Endometrium (tissue), 2 donors: ENCODE results near the gene SLC25A6.
"Not testable (repeated sequence)": the region's sequence is repeated elsewhere in the genome, so short reads cannot be mapped to it uniquely, and the experiment has no call there.

Experiments used
- FAIRE-seq: peaks from 2 replicates; lab custom pipeline; 2012; peaks lifted over from hg19 to GRCh38; lab: Jason Lieb, UNC
- donor health status: control.
- donor health status: control.

SLC25A6 gene

GRCh38 chrX:1391707-1392375, at the start of gene SLC25A6:
Gene SLC25A6 (minus strand): TSS chrX:1392113. CDS start chrX:1392009, 104 bp downstream.
- no peak for FAIRE-seq

- no peak for FAIRE-seq
Observed at GRCh38 chrX:1440506-1440905, 48.6 kb upstream of the SLC25A6 start.

DNA sequence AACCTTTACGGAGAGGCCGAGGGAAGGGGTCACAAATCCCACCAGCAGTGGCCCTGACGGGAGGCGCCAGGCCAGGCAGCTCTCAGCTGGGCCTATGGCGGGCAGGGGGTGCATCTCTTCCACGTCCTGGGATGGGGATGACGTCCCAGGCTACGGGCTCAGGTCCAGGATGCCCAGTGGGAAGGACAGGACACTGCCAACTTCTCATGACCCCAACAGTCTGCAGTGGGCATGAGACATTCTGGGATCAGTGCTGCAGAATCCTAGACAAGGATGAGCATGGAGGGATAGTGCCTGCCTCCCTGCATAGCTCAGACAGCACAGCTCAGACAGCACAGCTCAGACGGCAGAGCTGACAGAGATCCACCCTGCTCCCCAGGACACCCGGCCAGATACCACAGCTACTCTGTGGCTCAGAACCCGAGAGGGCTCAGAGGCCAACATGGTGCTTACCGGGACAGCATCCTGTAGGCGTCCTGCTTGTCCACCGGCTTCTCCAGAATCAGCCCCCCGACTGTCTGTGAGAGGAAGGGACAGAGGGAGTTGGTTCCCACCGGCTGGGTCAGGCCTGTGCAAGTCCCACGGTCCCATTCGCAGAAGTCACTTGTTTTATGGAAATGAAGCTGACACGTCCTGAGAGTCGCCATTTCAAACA, 43.5 kb upstream of the SLC25A6 start:
- FAIRE-seq = no peak

- no peak for FAIRE-seq
Observed at GRCh38 chrX:1434871-1435240, 42.9 kb upstream of the SLC25A6 start.

DNA sequence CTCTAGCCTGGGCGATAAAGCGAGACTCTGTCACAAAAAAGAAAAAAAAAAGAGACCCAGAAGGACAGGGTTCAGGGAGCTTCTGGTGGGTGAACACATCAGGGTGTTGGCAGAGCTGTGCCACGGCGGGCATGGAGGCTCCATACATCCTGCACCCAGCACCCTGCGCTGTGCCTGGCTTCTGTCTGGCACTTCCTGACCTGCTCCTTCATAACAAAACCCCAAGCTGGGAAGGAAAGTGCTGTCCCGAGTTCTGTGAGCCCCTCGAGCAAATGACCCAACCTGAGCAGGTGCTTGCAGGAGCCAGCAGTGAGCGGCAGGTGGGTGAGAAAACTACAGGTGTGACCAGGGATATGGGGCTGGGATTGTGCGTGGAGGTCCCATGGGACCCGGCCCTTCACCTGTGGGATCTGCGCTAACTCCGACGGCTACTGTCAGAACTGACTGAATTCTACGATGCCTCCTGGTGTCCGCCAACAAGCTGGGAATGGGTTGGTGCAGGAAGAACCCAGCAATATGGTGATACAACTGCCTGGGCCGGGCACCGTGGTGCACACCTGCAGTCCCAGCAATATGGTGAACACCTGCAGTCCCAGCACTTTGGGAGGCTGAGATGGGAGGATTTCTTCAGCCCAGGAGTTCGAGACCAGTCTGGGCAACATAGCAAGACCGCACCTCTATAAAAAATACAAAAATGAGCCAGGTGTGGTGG, 41.9 kb upstream of the SLC25A6 start:
- FAIRE-seq = no peak

DNA sequence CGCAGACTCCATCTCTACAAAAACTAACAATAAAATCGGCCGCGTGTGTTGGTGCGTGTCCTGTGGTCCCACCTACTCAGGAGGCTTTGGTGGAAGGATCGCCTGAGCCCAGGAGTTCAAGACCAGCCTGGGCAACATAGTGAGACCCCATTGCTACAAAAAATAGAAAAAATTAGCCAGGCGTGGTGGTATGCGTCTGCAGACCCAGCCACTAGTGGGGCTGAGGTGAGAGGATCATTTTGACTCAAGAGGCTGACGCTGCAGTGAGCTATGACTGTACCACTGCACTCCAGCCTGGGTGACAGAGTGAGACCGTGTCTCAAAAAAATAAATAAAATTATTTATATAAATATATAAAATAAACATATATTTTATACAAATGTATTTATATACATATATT, 38.5 kb upstream of the SLC25A6 start:
- no peak for FAIRE-seq

DNA sequence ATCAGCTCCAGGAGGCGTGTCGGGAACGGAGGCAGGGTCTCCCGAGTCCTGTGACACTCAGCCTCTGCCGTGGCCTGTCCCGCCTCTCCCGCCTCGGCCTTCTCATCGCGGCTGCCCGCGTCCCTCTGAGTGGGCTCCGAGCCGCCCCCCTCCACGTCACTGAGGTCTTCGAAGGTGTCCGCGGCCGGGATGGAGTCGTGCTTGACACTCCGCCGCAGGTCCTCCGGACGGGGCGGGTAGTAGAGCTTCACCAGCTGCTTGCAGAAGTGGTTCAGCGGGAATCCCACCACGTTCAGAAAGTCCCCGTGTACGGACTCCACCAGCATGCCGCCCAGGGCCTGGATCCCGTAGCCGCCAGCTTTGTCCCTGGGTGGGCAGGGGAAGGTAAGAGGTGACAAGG, 35.8 kb upstream of the SLC25A6 start:
- no peak for FAIRE-seq

DNA sequence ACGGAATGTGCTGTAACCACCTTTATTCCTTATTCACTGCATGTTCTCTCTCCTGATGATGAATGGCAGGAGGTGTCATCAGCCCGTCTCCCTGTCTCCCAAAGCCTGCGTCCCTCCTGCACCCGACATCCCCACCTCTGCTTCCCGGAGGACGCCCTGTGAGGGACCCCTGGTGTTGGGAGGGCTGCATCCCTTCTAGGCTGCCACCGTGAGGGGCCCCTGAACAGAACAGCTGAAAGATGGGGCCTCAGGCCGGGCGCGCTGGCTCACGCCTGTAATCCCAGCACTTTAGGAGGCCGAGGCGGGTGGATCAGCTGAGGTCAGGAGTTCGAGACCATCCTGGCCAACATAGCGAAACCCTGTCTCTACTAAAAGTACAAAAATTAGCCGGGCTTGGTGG, 34.4 kb upstream of the SLC25A6 start:
- FAIRE-seq = not testable (repeated sequence)

- no peak for FAIRE-seq
Observed at GRCh38 chrX:1425381-1425780, 33.5 kb upstream of the SLC25A6 start.

DNA sequence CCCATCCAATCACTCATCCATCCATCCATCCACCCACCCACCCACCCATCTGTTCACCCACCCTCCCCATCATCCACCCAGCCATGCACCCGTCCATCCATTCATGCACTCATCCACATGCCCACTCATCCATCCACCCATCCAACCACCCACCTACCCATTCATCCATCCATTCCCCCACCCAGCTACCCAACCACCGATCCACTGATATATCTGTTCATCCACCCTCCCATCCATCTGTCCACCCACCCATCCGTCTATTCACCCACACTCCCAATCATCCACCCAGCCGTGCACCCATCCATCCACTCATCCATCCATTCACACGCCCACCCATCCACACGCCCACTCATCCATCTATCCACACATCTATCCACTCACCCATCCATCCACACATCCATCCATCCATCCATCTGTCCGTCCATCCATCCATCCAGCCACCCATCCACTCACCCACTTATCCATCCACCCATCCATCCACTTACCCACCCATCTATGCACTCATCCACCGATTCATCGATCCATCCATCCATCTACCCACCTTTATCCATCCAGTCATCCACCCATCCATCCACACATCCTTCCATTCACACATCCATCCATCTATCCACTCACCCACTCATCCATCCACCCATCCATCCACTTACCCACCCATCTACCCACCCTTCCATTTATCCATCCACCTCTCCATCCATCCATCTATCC, 32.4 kb upstream of the SLC25A6 start:
- no peak for FAIRE-seq

DNA sequence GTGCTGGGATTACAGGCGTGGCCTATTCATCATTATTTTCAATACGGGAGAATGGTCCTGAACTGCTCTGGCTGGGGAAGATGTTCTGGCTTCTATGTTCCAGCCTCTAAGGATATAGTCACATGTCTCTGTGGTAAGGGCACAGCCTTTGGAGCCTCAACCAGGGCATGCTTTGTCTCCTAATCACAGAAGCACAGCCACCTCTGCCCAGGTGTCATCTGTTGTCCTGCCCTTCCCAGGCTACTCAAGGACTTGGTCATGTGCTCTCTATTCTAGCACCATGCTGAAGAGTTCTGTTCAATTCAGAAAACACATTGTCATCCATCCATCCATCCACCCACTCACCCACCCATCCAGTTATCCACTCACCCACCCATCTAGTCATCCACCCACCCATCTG, 31.3 kb upstream of the SLC25A6 start:
- no peak for FAIRE-seq

GRCh38 chrX:1422135-1422465, 30.2 kb upstream of the SLC25A6 start:
- no peak for FAIRE-seq

- FAIRE-seq = no peak
Observed at GRCh38 chrX:1421433-1422134, 29.7 kb upstream of the SLC25A6 start.

- FAIRE-seq = no peak
Observed at GRCh38 chrX:1420371-1420770, 28.5 kb upstream of the SLC25A6 start.

- FAIRE-seq = no peak
Observed at GRCh38 chrX:1419545-1420355, 27.8 kb upstream of the SLC25A6 start.

DNA sequence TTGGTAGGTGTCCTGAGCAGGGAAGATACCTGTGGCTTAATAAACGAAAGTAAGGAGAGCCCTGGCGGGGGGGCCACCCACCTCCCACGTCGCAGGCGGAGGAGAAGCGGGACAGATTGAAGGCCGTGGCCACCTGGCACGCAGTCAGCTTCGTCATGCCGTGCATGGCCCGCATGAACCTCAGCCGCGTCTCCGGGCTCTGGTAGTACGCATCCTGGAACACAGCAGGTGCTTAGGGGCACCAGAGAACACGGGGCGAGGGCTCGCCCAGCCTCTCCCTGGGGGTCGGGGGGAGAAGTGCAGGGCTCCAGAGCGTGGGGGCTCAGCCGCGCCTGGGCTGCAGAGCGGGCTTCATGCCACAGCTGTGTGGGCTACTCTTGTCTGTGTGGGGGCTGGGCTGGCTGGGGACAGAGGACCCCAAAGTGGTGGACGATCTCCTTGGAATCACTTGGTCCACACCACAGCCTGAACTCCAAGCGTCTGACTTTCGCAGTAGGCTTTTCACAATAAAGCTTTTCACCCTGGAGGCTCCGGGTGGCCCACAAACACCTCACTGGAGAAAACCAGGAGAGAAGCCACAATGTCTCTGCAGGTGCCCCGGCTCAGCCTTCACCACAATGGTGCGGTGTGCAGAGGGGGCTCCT, 27.1 kb upstream of the SLC25A6 start:
- FAIRE-seq = no peak

DNA sequence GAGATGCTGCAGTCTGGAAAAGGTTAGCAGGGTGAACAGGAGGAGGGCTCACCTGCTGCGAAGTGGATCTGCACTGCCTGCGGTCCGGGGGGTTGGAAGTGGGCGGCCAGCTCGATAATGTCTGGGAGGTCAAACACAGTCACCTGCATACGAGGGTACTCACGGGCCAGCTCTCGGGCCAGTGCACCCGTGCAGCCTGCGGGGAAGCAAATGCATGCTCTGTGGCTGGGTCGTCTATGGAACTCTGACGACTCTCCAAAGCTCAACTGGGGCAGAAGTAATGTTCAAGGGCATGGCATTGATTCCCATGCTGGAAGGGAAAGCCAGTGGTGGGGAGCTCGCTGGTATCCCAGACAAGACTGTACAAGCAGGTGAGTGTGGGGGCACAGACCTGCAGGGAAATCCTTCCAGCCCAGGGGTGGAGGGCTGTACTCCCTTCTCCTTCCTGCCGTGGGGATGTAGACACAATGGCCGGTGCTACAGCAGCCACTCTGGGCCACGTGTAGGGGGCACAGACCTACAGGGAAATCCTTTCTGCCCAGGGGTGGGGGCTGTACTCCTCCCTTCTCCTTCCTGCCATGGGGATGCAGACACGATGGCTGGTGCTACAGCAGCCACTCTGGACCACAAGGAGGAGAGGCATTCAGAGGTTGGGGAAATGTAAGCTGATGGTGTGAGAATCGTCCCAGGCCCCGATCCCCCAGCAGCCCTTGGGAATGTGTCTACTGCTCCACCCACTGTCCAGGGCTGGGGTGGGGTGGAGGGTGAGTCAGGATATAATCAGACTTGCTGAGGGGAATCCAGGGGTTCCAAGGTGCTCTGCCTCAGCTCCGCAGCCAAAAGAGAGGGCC, 26.2 kb upstream of the SLC25A6 start:
- FAIRE-seq = no peak

DNA sequence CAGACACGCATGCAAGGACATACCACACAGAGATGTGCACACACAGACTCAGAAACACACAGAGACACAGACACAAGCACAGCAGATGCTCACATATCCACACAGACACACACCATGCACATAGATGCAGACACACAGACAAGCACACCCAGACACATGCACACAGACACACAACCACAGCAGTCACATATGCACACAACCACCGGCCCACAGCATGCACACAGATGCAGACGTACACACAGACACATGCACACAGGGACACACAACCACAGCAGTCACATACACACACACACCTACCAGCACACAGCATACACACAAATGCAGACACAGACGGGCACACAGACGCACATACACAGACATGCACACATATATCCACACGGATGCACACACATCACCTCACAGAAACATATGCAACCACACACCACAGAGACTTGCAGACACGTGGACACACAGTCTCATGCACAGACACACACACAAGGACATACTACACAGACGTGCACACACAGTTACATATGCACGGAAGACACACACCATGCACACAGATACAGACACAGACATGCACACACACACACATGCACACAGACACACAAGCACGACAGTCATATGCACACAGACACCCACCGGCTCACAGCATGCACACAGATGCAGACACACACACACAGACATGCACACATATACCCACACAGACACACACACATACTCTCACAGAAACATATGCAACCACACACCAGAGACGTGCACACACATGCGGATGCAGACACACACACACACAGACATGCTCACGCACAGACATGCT, 25.2 kb upstream of the SLC25A6 start:
- FAIRE-seq = no peak

DNA sequence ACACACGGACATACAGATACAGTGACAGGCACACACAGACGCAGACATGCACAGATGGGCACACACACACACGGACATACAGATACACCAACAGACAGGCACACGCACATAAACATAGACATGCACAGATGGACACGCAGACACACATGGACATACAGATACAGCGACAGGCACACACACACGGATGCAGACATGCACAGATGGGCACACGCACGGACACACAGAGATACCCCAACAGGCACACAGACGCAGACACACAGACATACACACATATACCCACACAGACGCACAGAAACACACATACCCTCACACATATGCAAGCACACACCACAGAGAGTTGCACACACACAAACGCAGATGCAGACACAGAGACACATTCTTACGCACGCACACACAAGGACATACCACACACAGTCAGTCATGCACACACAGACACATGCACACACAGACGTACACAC, 24.4 kb upstream of the SLC25A6 start:
- no peak for FAIRE-seq
